ENCODE data around the gene LTBP3.

- TF ChIP-seq, protein P1, sequence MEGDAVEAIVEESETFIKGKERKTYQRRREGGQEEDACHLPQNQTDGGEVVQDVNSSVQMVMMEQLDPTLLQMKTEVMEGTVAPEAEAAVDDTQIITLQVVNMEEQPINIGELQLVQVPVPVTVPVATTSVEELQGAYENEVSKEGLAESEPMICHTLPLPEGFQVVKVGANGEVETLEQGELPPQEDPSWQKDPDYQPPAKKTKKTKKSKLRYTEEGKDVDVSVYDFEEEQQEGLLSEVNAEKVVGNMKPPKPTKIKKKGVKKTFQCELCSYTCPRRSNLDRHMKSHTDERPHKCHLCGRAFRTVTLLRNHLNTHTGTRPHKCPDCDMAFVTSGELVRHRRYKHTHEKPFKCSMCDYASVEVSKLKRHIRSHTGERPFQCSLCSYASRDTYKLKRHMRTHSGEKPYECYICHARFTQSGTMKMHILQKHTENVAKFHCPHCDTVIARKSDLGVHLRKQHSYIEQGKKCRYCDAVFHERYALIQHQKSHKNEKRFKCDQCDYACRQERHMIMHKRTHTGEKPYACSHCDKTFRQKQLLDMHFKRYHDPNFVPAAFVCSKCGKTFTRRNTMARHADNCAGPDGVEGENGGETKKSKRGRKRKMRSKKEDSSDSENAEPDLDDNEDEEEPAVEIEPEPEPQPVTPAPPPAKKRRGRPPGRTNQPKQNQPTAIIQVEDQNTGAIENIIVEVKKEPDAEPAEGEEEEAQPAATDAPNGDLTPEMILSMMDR (conservative IDR thresholded peaks at IDR 0.05 in 1 of 2, IDR thresholded peaks at IDR 0.05 in 1 of 2; ENCODE audit: low read depth in 1 of 2, low read length in 2 of 2) = no peak
- TF ChIP-seq EZH2 (IDR thresholded peaks at IDR 0.05; ENCODE audit: low read length, missing control alignments) = no peak
Measured at GRCh38 chr11:65558002-65558929, at the start of gene LTBP3.
